Superior temporal gyrus (tissue), 1 donor: ENCODE data around the gene MYO1C.

ENCODE experiments used
- DNase-seq: peaks from one replicate; pipeline ENCODE4 v3.0.0-alpha.2; 2016; ENCODE audit errors: extremely low spot score

The MYO1C gene

DNA sequence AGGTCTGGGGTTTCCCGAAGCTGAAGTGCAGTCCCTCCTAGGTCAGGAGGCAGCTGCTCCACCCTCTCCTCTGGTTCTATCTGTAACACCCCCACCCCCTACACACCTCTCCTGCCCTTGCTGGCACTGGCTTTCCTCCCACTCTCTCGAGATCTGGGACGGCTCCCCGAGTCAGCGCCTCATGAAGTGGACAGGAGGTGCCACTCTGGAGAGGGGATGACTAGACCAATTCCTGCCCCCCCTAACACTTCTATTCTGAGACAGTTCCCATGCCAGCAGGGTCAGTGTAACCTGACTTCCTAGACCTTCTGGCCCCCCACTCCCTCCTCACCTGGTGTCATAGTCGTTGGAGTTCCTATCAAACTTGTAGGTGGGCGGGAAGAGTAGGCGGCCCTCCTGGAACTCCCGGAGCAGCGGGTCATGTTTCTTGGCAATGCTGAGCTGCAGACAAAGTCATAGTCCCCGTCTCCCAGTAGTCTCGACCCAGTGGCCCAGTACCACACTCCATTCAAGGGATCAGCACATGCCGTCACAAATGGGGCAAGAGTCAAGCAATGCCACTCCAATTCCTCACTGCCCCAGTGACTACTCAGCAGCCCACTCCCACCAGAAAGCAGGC lies 14.3 kb upstream of the MYO1C start:
- no peak for DNase-seq

DNA sequence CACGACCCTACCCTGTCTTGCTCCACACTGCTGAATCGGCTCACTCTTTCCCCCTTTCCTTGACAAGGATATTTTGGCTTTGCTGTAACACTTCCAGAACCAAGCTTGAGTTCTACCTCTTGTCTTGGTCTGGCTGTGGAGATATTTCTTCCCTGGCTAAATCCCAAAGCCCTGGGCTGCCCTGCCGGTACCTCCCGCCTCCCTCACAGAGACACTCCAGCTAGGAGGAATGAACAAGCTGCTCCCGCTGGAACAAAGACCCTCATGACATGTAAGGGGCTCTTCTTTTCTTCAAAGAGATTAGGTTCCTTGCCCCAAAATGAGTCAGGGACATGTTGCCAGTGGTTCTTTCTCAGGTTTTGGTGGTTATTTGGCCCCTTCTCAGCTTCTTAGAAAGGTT lies 13.1 kb upstream of the MYO1C start:
- no peak for DNase-seq

DNA sequence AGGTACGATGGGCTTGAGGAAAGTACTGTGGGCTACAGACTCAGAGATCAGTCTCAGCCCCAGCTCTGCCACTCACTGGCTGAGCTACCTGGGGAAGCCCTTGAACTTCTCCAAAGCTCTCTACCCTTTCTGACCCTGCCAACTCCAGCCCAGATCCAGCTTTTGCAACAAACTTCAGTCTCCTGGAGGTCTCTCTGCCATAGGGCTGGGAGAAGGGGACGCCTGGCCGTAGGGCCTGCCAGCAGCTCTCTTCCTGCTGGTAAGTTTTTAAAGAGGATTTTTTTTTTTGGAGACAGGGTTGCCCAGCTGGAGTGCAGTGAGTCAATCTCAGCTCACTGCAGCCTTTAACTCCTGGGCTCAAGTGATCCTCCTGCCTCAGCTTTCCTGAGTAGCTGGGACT lies 12.4 kb upstream of the MYO1C start:
- DNase-seq, result no peak

DNA sequence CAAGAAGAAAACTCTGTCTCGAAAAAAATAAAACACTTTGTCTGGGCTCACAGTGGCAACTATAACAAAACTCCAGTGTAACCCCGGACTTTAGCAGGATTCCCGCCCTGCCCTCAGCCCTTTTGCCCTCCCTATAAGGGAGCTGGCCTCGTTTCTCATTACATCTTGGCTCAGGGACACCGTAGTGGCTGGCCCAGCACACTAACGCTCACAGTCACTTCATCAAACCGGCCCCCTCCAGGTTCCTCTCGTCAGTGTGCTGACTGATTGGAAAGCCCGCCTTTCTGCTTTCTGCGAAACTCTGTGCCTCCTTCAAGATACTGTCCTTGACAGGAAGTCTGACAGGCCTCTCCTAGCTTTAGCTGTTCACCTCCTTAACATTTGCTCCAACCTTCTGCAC lies 11.2 kb upstream of the MYO1C start:
- no peak for DNase-seq

DNA sequence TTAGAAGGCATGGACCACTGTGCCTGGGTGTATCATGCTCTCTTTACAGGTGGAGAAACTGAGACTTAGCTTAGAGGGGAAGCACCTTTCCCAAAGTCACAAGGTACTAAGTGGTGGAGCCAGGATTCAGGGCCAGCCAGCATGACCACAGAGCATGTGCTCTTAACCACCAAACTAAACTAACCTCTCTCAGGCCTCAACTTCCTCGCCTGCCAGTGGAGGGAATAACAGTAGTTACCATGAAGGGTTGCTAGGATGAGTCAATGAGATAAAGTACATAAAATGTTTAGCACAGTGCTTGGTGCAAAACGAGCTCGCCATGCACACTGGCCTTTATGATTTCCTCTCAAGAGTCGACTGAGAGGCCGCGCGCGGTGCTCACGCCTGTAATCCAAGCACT lies 6.4 kb upstream of the MYO1C start:
- DNase-seq, result no peak

DNA sequence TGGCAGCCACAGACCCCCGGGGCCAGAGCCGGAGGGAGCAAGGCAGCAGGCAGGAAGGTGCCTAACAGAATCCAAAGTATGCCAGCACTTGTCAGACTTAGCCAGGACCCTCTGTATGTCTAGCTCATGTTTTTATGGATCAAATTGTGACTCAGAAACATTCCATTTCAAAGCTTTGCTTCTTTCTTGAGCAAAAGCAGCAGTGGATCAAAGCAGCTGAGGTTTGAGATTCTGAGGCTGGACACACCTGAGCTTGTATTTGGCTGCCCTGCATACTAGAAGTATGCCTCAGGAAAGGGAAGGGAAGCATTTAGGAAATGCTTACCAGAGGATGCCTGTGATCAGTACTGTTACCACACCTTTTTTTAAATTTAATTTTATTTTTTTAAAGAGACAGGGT lies 5.7 kb upstream of the MYO1C start:
- DNase-seq, result no peak

DNA sequence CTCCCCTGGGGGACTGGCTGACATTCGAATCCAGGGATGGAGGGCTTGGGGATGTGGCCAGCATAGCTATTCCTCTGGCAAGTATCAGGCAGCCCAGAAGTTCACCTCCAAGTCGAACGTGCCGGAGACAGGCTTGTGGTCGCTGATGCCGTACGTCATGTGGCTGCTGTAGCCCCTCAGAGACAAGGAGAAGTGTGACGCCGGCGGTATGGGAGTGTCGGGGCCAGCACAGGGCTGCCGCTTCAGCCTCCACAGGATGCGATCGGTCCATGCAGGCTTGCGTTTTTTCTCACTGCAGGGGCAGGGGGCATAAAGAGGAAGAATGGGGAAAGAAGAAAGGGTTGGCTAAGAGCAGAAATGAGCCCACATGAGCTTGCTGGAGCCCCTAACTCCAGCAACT lies 5.3 kb upstream of the MYO1C start:
- DNase-seq, result no peak

DNA sequence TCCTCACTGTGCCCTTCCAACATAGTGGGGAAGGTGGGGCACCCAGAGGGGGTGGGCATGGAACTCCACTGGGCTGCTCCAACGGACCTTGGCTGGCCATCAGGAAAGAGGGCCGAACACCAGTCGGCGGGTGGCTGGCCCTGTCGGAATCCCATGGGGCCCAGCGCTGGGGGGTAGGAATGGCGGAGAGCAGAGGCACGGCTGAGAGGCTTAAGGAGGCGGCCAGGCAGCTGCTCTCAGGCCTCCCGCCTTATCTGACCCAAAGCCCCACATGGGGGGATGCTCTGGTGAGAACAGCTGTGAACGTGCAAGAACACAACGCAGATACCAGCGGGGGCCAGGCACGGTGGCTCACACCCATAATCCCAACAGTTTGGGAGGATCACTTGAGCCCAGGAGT lies 4.4 kb upstream of the MYO1C start:
- DNase-seq, result no peak

DNA sequence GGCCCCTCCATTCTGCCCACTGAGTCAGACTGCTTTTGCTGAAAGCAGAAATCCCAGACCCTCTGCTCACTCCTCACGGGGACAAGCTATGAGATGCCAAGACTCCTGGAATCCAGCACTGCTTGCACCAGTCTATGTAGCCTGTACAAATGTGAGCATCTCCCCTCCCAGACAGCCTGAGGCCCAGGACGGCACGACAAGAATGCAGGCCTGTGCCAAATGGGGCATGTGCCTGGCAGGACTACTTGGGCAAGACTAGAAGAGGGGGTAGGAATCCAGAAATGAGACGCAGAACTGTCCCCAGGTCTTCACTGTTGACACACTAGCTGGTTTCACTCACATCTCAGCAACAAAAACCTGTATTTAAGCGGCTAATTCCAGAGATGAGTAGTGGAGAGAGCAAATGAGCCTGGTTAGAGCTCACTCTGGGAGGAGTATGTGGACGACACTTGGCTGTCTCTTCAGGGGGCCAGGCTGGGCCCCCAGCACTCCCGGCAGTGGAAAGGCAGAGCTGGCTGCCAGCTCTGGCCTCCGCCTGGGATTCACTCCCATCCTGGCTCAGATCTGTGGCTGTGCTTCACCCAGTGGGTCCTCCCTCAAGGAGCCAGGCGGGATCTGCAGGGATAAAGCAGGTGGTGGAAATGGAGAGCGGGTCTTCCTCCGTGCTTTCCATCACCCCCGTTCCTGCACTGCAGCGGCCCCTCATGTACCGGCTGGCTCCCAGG lies 2.9 kb upstream of the MYO1C start:
- DNase-seq, result no peak

DNA sequence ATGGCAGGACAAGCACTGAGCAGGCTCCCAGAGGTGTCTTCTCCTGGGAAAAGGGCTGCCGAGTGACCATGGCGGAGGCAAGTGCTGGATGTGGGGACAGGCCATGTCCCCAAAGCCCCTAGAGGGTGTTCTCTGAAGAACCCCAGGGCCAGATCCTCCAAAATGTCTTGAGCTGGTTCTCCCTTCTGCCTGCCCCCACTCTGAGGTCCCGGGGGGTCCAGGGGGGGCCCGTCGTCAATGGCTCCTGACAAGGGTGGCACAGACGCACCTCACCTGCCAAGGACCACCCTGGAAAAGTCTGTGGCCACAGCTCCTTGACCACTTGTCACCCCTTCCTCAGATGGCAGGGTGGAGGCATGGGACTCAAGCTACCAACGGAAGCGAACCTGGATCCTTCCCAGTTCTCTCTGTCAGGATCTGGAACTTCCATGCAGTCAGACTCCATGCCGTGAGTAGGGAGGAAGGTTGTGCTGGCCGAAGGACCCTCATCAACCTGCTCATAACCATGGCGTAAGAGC lies 2.3 kb upstream of the MYO1C start:
- no peak for DNase-seq

DNA sequence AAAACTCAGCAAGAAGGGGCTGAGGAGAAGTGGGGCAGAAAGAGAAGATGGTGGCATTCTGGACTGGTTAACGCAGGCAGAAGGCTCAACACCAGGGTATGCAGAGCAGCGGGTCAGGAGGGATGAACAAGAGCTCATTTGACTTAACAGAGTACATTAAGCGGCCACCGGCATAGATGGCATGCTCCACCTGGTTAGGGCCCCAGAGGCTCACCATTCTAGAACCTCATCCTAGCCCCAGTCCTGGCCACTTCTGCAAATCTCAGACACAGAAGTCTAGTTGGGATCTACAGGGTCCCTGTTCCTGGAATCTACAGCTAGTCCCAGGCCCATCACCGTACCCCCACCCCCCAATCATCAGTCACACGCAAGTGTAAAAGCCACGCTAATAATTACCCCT lies 1.7 kb upstream of the MYO1C start:
- DNase-seq, result no peak

DNA sequence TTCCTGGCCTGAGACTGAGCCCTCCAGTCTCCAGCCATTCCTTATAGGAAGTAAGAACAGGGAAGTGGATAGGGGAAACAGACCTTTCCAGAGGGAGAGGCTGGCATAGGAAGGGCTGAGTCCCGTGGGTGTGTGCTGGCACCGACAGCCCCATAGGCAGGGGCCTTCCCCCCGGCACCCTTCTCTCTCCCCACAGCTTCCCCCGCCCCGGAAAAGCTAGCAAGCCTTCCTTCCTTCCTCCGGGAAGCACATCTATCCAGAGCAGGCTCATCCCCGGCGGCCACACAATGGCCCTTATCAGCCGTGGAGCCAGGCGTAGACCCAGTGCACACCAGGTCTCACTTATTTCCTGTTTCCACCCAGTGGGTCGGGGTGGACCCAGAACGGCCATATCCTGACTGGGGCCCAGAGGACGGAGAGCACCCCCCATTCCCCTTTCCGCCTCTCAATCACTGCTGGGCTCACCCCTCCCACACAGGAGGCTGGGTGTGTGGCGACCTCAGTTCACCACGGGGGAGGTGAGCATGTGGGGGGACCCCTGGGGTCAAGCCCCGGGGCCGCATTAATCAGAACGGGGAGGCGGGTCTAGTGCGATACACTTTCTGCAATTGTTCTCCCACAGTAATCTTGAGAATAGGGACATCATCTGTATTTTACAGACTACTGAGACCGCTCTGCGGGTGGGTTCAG lies 950 bp upstream of the MYO1C start:
- DNase-seq, result no peak

DNA sequence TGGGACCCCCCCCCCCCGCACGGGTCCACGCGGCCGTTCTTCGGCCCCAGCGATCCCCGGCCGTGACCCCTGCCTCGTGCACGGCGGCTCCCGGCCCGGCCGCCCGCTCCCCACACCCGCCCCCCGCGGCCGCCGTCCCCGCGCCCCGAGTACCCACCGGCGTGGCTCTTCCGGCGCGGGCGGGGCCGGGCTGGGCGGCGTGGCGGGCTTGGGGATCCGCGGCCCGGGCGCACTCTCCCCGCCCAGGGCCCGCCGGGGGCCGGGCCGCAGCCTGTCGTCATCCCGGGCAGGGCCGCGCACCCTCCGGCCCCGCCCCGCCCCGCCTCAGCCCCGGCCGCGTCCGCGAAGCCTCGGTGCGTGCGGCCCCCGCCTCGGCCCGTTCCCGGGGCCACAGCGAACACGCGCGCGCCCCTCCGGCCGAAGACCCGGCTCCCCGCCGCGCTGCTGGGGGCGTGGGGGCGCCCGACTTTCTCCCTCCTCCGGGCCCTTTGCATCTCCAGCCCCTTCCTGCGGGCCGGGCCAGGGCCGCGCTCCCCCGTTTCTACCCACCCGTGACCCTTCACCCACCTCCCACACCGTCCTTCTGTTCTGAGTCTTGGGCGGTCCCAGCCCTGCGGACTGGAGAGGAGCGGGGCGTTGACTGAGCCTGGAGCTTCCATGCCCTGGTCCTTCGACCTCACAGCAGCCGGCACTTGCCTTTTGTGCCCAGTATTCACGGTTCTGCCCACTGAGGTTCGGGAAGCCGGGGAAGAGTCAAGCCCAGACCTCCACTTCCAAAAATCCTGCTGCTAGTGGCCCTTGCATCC lies 840 bp downstream of the MYO1C start:
- DNase-seq, result no peak

DNA sequence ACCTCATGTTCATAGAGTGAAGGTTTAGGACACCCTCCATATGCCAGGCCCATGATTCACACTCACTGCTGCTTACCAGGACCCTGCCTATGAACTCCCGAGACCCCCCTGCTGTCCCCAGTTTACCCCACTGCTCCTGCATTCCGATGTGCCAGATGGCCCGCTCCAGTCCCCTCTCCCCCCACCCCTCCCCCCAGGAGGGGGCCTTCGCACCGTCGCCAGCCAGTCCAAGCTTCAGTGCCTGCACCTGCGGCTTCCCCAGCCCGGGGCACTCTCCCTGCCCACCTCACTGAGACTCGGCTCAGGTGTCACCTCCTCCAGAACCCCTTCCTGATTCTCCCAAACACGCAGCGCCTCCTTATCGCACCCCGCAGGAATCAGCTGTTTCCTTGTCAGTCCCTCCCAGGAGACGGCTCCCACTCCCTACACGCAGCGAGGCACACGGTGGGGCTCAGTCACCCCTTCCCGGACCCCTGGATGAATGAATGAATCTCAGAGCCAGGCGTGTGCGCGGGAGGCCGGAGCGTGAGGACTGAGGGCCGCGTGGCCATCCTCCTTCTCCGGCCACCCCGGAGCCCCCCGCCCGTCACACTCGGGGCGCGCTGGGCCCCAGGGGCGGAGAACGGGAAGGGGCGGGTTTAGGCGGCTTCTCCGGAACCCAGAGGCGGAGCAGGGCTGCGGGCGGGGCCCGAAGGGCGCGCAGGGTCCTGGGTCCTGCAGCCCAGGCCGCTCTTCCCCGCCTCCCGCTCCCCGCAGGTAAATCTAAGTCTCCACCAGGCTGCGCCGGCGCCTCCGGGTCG lies 1.6 kb downstream of the MYO1C start:
- DNase-seq, result peak; percentile 12

DNA sequence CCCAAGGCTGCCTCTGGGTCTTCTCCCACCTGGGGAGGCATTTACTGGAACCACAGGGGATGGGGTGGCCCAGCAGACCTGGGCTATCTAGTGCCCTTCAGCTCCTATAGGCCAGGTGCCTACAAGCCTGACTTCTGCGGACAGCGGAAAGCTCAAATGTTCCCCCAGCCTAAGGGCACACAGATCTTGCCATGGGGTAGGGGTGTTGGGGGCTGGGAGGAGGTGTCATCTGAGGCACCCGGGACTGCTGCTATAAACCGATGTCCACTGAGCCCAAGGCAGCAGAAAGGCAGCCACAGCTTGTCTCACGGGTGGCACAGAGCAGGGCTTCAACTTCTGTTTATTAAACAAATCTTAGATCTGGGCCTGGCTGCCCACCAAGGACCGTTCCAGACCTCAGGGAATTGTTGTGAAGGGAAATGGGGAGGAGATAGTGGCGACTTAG lies 3.6 kb downstream of the MYO1C start:
- no peak for DNase-seq

DNA sequence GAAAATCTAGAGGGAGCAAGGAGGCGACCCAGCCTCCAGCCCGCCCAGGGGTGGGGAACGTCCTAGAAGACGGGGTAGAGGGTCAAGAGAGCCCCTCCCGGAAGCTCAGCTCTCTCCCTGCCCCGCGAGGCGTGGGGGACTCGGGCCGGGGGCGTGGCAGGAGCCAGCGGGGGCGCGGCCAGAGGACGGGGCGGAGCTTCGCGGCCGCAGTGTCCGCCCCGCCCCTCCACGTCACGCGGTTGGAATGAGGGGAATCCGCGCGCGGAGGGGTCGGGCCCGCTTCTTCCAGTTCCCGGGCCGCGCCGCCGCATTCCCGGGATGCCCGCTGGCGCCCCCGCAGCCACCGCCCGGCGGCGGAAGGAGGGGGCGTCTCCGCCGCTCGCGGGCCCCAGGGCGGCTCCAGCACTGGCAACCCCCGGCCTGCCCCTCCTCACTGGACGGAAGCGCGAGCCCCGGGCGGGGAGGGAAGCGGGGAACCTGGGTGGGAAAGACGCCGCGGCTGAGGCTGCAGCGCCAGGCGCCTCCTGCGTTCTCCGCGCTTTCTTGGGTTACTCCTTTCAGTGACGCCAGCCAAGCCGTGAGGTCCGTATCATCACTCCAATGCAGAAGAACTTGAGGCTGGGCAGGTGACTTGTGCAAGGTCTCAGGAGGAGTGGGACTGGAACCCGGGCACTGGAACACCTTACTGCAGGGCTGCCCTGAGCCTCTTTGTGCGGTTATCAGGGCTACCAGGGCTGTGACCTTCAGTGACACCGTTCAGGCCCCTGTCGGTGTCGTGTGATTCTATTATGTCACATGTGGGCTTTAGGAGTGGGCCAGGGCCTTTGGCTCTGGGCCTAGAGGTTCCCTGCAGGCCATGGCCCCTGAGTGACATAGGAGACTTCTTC lies 4.3 kb downstream of the MYO1C start:
- peak; percentile 72 for DNase-seq

DNA sequence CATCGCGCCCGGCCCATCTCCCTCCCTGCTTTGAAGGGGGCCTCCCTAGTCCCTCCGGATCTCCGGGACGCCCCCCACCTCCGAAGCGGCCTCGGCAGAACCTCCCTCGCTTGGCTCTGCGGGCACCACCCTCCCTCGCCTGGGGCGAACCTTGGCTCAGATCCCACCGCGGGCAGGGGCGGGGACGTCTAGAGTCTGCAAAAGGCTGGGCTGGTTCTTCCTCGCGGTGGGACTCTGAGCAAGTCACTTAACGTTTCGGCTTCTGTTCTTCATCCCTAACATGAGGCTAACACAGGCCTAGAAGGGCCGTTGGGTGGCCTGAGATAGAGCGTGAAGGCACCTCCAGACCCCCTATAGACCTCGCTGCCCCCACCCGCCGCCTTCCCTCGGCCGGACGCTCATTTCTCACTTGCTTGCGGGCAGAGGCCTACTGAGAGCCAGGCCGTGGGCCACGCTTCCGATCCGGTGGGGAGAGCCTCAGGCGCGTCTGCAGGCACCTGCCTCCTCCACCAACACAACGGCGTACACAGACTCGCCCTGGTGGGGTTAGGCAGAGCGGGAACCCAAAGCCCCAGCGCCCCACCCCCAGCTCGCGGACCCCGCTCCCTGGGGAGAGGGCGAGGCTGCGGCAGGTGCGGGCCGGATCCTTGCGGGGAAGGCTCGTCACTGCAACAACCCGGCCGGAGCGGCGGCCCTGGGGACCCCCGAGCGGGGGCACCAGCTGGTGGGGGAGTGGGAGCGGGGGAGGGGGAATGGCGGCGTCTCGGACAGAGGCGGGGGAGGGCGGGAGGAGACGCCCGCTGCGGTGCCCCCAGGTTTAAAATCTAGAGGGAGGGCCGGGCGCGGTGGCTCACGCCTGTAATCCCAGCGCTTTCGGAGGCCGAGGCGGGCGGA lies 5.4 kb downstream of the MYO1C start:
- DNase-seq, result no peak

DNA sequence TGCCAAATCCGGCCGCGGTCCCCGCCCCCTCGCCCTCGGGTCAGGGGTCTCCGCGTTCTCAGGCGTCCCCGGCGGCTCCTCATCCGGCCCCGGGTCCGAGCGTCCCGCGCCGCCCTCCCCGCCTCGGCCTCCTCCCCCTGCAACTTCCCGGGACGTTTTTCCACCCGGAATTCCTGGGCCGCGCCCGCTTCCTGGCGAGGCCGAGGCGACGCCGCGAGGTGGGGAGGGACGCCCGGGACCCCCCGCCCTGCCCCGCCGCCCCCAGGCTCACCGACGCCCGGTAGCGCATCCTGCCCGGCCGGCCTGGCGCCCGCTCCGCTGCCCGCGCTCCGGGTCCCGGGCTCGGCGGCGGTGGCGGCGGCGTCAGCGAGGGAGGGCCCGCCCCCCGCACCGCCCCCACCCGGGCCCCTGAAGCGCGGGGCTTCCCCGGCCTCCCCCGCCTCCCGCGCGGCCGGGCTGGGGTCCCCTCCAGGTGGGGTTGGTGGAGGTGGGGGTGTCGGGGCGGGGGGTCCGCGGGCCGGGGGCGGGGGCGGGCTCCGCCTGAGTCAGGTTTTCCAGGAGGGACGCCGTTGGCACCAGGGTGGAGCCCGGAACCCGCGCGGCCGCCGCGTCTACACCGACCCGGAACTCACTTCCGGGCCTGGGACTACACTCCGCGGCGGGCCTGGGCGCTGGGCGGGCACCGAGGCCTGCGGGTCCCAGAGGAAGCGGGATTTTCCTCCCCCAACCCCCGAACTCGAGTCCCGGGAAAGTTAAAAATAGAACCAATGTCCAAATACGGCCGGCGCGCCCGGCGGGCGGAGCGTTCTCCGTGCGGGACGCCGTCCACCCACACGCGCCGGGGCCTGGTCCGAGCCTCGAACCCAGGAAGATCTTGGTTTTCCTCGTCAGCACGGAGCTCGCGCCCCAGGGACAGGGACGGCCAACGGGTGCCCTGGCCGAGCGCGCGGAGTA lies 6.8 kb downstream of the MYO1C start:
- DNase-seq, result no peak
